Measurements from ENCODE around the gene JAM3. TPM values are rescaled to one million over a fixed set of nuclear protein-coding genes. Genes with fewer than 3 reads are reported as not detected.

JAM3 gene
- total and polyA plus RNA-seq, 2 of the 8 experiments (the other 6 are each of a cell fraction or from before 2014, with no cell fraction given): 19.6 to 42.8 TPM

GRCh38 chr11:134032043-134032442, 36.8 kb upstream of the JAM3 start:
- Histone ChIP-seq H2BK20ac (ENCODE audit: low read length) (no peak overlapping the region), H2BK15ac (ENCODE audit: low read length) (peak overlapping the region; percentile 9; the same call in 1 of the 2 replicates), H3K18ac (ENCODE audit: extremely low read depth, low read length) (no peak overlapping the region), H2AK5ac (ENCODE audit: low read depth, low read length) (no peak overlapping the region), H3K4me1 (replicated peaks in 1 of 4; ENCODE audit: control insufficient read depth in 3 of 4, insufficient read depth in 4 of 4, low read length in 3 of 4) (peaks cover 0 to 24% (median 18%) of the 10 kb centered on the region in 4 experiments; a peak in 6 of 7 replicates), H2BK12ac (ENCODE audit: low read depth, low read length) (peak overlapping the region; percentile 2; the same call in 1 of the 2 replicates), H3K23me2 (ENCODE audit: low read depth, low read length) (peaks cover 2% of the 10 kb centered on the region; the same call in 1 of the 2 replicates), H4K20me1 (replicated peaks in 1 of 2; ENCODE audit: control insufficient read depth in 1 of 2, insufficient read depth in 2 of 2, low read length in 2 of 2) (no peaks in the 10 kb centered on the region), H3K14ac (ENCODE audit: insufficient read length) (no peak overlapping the region), H3K9ac (replicated peaks in 1 of 4; ENCODE audit: extremely low read depth in 1 of 4, low read depth in 3 of 4, low read length in 3 of 4) (no peak overlapping the region; a peak in 1 of 7 replicates), H4K91ac (replicated peaks; ENCODE audit: insufficient read length, low read length) (no peak overlapping the region), H3K56ac (replicated peaks; ENCODE audit: insufficient read length, low read depth, low read length) (no peak overlapping the region), H3K4ac (replicated peaks; ENCODE audit: insufficient read length, low read depth, low read length) (no peak overlapping the region), H3K9me3 (ENCODE audit: insufficient read depth in 2 of 2, low read depth in 1 of 2, low read length in 1 of 2) (no peaks in the 10 kb centered on the region), H3K79me1 (ENCODE audit: low read depth, low read length) (no peaks in the 10 kb centered on the region), H2AFZ (ENCODE audit: low read length) (no peak overlapping the region), H3K79me2 (ENCODE audit: control insufficient read depth in 1 of 2, insufficient read depth in 2 of 2, low read length in 2 of 2) (no peaks in the 10 kb centered on the region), H4K8ac (ENCODE audit: extremely low read depth, insufficient read depth, low read length) (no peak overlapping the region), H3K27me3 (replicated peaks in 1 of 4; ENCODE audit: control insufficient read depth in 3 of 4, extremely low read depth in 1 of 4, insufficient read depth in 3 of 4, low read length in 3 of 4) (peaks cover 0 to 5% (median 3%) of the 10 kb centered on the region in 4 experiments; a peak in 3 of 7 replicates), H3K4me3 (ENCODE audit: extremely low read depth in 1 of 4, insufficient read depth in 2 of 4, low read depth in 3 of 4, low read length in 4 of 4) (no peak overlapping the region), H4K5ac (ENCODE audit: insufficient read length, low read depth, low read length) (no peak overlapping the region), H3K23ac (ENCODE audit: insufficient read length) (no peak overlapping the region), H3K4me2 (ENCODE audit: insufficient read depth in 1 of 2, low read depth in 2 of 2, low read length in 2 of 2) (no peak overlapping the region), H2BK5ac (ENCODE audit: low read depth, low read length) (0 out of 2 replicates have a peak overlapping the region, but pooled peaks have one; percentile 2), H3K36me3 (ENCODE audit: control insufficient read depth in 2 of 4, insufficient read depth in 4 of 4, low read length in 3 of 4) (no peaks in the 10 kb centered on the region), H3K27ac (ENCODE audit: low read depth, low read length) (no peak overlapping the region), H2BK120ac (replicated peaks; ENCODE audit: low read depth, low read length) (no peak overlapping the region)
- TF ChIP-seq CBX5 (IDR thresholded peaks at IDR 0.05; ENCODE audit: low read depth, low read length): no peak
- no peak for TF ChIP-seq BRCA1 (IDR thresholded peaks at IDR 0.05; ENCODE audit: low read depth, low read length)
- WGBS, 2 experiments (ENCODE audit: extremely low coverage in 1 of 2, insufficient coverage in 1 of 2, insufficient read length in 1 of 2, insufficient replicate concordance in 2 of 2, low coverage in 1 of 2, low lambda C conversion rate in 2 of 2, missing lambda C conversion rate in 1 of 2): 87% methylated on average over 6 of the region's 6 CpGs; no CpG with 5 or more reads in 1 of the 2 experiments
- DNase-seq (ENCODE audit: low read depth in 1 of 2, low spot score in 2 of 2) (no peak), FAIRE-seq (no peak)
- CTCF ChIA-PET (ENCODE audit: partially characterized antibody): interaction anchor here (0.5 to 13.6 kb wide), 13 partner anchors 10 to 109 kb away, joined by 3 to 178 read pairs (median 6); no protein-coding TSS in a partner anchor
- POLR2A ChIA-PET (ENCODE audit: partially characterized antibody): no interaction called here

Data from H1 (cell line).